ENCODE results near the gene NPEPL1. TPM values are rescaled to one million over a fixed set of nuclear protein-coding genes. Genes with fewer than 3 reads are reported as not detected.
A peak's percentile ranks its signal among the peaks of the same experiment; 100 is the strongest.

The NPEPL1 gene
- total RNA-seq, 2 donors from 2014 or later, result 12.2 to 14.1 TPM

GRCh38 chr20:58710481-58711265, 18.1 kb downstream of the NPEPL1 start:
- Histone ChIP-seq H3K9me3 (no peaks in the 10 kb centered on the region), H3K4me3 (no peak overlapping the region), H3K4me1 (no peaks in the 10 kb centered on the region), H3K27me3 (no peaks in the 10 kb centered on the region), H3K27ac (no peak overlapping the region), H3K36me3 (peaks cover under 1% of the 10 kb centered on the region)
- no peak for TF ChIP-seq CTCF (IDR thresholded peaks at IDR 0.05)
- DNase-seq (ENCODE audit: low spot score), result peak; percentile 50

- peak; percentile 50 for DNase-seq (ENCODE audit: low spot score)
- no peaks in the 10 kb centered on the region for H3K9me3 ChIP-seq
- no peaks in the 10 kb centered on the region for H3K4me1 ChIP-seq
- no peak overlapping the region for H3K27ac ChIP-seq
- peaks cover 6% of the 10 kb centered on the region for H3K36me3 ChIP-seq
- no peak for TF ChIP-seq CTCF (IDR thresholded peaks at IDR 0.05)
- no peak overlapping the region for H3K4me3 ChIP-seq
- no peaks in the 10 kb centered on the region for H3K27me3 ChIP-seq
These were observed 18.9 kb downstream of the NPEPL1 start for GRCh38 chr20:58711266-58712051.

- H3K36me3 ChIP-seq, result peaks cover 6% of the 10 kb centered on the region
These were observed 19.7 kb downstream of the NPEPL1 start for GRCh38 chr20:58712151-58712791.

GRCh38 chr20:58712806-58713731, 20.5 kb downstream of the NPEPL1 start:
- no peak for TF ChIP-seq CTCF (IDR thresholded peaks at IDR 0.05)
- Histone ChIP-seq H3K36me3 (peaks cover 6% of the 10 kb centered on the region), H3K4me1 (no peaks in the 10 kb centered on the region), H3K9me3 (no peaks in the 10 kb centered on the region), H3K27me3 (no peaks in the 10 kb centered on the region), H3K4me3 (no peak overlapping the region), H3K27ac (no peak overlapping the region)
- DNase-seq (ENCODE audit: low spot score), result peak; percentile 47

More at GRCh38 chr20:58712151-58712791, 19.7 kb downstream of the NPEPL1 start:
- Histone ChIP-seq H3K27ac (no peak overlapping the region), H3K4me3 (no peak overlapping the region), H3K9me3 (no peaks in the 10 kb centered on the region), H3K27me3 (no peaks in the 10 kb centered on the region), H3K4me1 (no peaks in the 10 kb centered on the region)
- no peak for TF ChIP-seq CTCF (IDR thresholded peaks at IDR 0.05)
- peak; percentile 44 for DNase-seq (ENCODE audit: low spot score)

- peak; percentile 42 for DNase-seq (ENCODE audit: low spot score)
- Histone ChIP-seq H3K36me3 (peaks cover 6% of the 10 kb centered on the region), H3K4me3 (no peak overlapping the region), H3K27me3 (no peaks in the 10 kb centered on the region), H3K9me3 (no peaks in the 10 kb centered on the region), H3K27ac (no peak overlapping the region), H3K4me1 (no peaks in the 10 kb centered on the region)
- no peak for TF ChIP-seq CTCF (IDR thresholded peaks at IDR 0.05)
These were observed 21.3 kb downstream of the NPEPL1 start for GRCh38 chr20:58713801-58714339.

Measured in right atrium auricular region (tissue), 2 donors.